Activated CD8-positive, alpha-beta memory T cell treated with anti-CD3 and anti-CD28 coated beads, Interleukin-2, amount 50 U/mL, for 4 hours (primary cell): ENCODE measurements around the gene NAA80.
"Not testable (repeated sequence)": the region's sequence is repeated elsewhere in the genome, so short reads cannot be mapped to it uniquely, and the experiment has no call there.

ENCODE experiments used
- DNase-seq: peaks from one replicate; pipeline ENCODE4 v3.0.0-alpha.2; 2020

Gene NAA80

GRCh38 chr3:50268703-50269451, 30.3 kb downstream of the NAA80 start, which contains the start of gene SEMA3B:
Gene SEMA3B (plus strand): TSS chr3:50269147. CDS start chr3:50269241, 94 bp downstream.
- no peak for DNase-seq

- DNase-seq, result no peak
Measured at GRCh38 chr3:50268276-50268675, 30.9 kb downstream of the NAA80 start.

GRCh38 chr3:50267280-50267913, 31.8 kb downstream of the NAA80 start:
- DNase-seq, result no peak

- DNase-seq, result no peak
Measured at GRCh38 chr3:50266836-50267235, 32.4 kb downstream of the NAA80 start.

GRCh38 chr3:50266017-50266416, 33.2 kb downstream of the NAA80 start:
- no peak for DNase-seq

GRCh38 chr3:50265571-50265970, 33.6 kb downstream of the NAA80 start:
- no peak for DNase-seq

GRCh38 chr3:50264964-50265485, 34.2 kb downstream of the NAA80 start:
- DNase-seq, result no peak

GRCh38 chr3:50264383-50264963, 34.7 kb downstream of the NAA80 start:
- no peak for DNase-seq

- DNase-seq, result no peak
Measured at GRCh38 chr3:50263478-50264382, 35.5 kb downstream of the NAA80 start.

GRCh38 chr3:50262778-50263177, 36.4 kb downstream of the NAA80 start:
- no peak for DNase-seq

GRCh38 chr3:50262200-50262599, 37.0 kb downstream of the NAA80 start:
- DNase-seq, result not testable (repeated sequence)

- DNase-seq, result no peak
Measured at GRCh38 chr3:50261505-50261904, 37.7 kb downstream of the NAA80 start.

- DNase-seq, result no peak
Measured at GRCh38 chr3:50260942-50261441, 38.2 kb downstream of the NAA80 start.

GRCh38 chr3:50260027-50260941, 38.9 kb downstream of the NAA80 start:
- DNase-seq, result peak; percentile 84

GRCh38 chr3:50259432-50260026, 39.7 kb downstream of the NAA80 start:
- DNase-seq, result no peak

- DNase-seq, result no peak
Measured at GRCh38 chr3:50258979-50259378, 40.2 kb downstream of the NAA80 start.

- DNase-seq, result no peak
Measured at GRCh38 chr3:50258029-50258680, 41.0 kb downstream of the NAA80 start.

GRCh38 chr3:50256978-50257890, 42.0 kb downstream of the NAA80 start:
- no peak for DNase-seq

GRCh38 chr3:50255251-50255615, 44.0 kb downstream of the NAA80 start:
- no peak for DNase-seq
